Liver (tissue), 3 donors: ENCODE data around the gene GPC1.

Experiments
- CTCF ChIP-seq: fragments of 150-350 bp; IDR thresholded peaks from 2 replicates; pipeline ENCODE4 v1.5.1; 2017; ENCODE audit warnings: improper control_type of control experiment, low read depth, low read length; ENCODE audit not compliant: missing input control
- EGR1 ChIP-seq, 2 donors: IDR thresholded peaks; 2 replicates each; pipeline ENCODE4 v1.6.1; 2016 to 2018; ENCODE audit warnings: antibody characterized with exemption in 2 of 2, low read depth in 2 of 2
- HNF4A ChIP-seq, 2 donors: conservative IDR thresholded peaks; 2 replicates each; pipeline ENCODE4 v1.6.1; 2016; ENCODE audit warnings: antibody characterized with exemption in 2 of 2, mild to moderate bottlenecking in 2 of 2
- MAX ChIP-seq: IDR thresholded peaks from 2 replicates; pipeline ENCODE4 v1.6.1; 2016; ENCODE audit warnings: antibody characterized with exemption
- RAD21 ChIP-seq, 2 donors: IDR thresholded peaks; 2 replicates each; pipeline ENCODE4 v1.6.1; 2016; ENCODE audit warnings: antibody characterized with exemption in 2 of 2, mild to moderate bottlenecking in 2 of 2
- REST ChIP-seq: IDR thresholded peaks from 2 replicates; pipeline ENCODE4 v1.6.1; 2016; ENCODE audit warnings: antibody characterized with exemption, mild to moderate bottlenecking
- SP1 ChIP-seq: IDR thresholded peaks from 2 replicates; pipeline ENCODE4 v1.6.1; 2018; ENCODE audit warnings: antibody characterized with exemption, mild to moderate bottlenecking
- TAF1 ChIP-seq: conservative IDR thresholded peaks from 2 replicates; pipeline ENCODE4 v1.6.1; 2016; ENCODE audit warnings: antibody characterized with exemption, mild to moderate bottlenecking
- YY1 ChIP-seq: IDR thresholded peaks from 2 replicates; pipeline ENCODE4 v1.6.1; 2016; ENCODE audit warnings: antibody characterized with exemption, mild to moderate bottlenecking
- ZBTB33 ChIP-seq: IDR thresholded peaks from 2 replicates; pipeline ENCODE4 v1.6.1; 2016; ENCODE audit warnings: antibody characterized with exemption
- donor health status: healthy.
- donor health status: healthy.

- TF ChIP-seq CTCF: no peak
- no peak for TF ChIP-seq ZBTB33
- no peak for TF ChIP-seq MAX
- TF ChIP-seq REST: no peak
- TF ChIP-seq RAD21 (IDR thresholded peaks at IDR 0.05): no peak
- TF ChIP-seq YY1: no peak
- TF ChIP-seq TAF1: no peak
- no peak for TF ChIP-seq HNF4A (conservative IDR thresholded peaks at IDR 0.05)
- TF ChIP-seq EGR1 (IDR thresholded peaks at IDR 0.05; ENCODE audit: low read depth in 2 of 2): no peak
- TF ChIP-seq SP1: no peak
Observed at GRCh38 chr2:240429341-240429871, 6.1 kb upstream of the GPC1 start.
